GM21381 (cell line): ENCODE results near the gene CD86.
"Not testable (repeated sequence)": the region's sequence is repeated elsewhere in the genome, so short reads cannot be mapped to it uniquely, and the experiment has no call there.

Experiments
- ATAC-seq: cut with Tn5 transposase; IDR thresholded peaks from one replicate; pipeline ENCODE4 v1.9.1; 2021; ENCODE audit warnings: mild to moderate bottlenecking, moderate library complexity; ENCODE audit not compliant: unreplicated experiment

Gene CD86

GRCh38 chr3:122148941-122149627 lies 93.9 kb downstream of the CD86 start:
- ATAC-seq, result no peak

DNA sequence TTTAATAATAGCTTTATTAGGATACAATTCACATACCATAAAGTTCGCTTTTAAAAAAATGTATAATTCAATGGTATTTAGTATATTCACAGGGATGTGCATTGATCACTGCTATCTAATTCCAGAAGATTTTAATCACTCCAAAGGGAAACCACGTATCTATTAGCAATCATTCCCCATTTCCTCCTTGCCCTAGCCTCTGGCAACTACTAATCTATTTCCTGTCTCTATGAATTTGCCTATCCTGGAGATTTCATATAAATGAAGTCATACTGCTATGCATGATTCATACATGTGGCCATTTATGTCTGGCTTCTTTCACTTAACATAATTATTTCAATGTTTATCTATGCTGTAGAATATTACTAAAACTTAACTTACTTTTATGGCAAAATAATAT lies 96.3 kb downstream of the CD86 start:
- ATAC-seq, result no peak

- ATAC-seq, result not testable (repeated sequence)
Measured at GRCh38 chr3:122164983-122165382, 109.8 kb downstream of the CD86 start.

DNA sequence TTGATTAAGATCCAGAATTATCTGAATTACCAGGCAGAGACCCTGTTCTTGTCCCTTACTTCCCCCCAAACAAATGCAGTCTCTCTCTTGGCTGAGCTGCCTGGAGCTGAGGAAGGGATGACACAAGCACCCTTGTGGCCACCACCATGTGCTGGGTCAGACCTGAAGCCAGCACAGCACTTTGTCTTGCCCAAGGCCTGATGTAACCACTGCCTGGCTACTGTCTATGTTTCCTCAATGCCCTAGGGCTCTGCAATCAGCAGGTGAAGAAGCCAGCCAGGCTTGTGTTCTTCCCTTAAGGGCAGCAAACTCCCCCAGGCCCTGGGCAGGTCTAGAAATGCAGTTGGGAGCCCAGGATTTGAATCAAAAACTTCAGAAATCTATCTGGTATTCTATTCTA lies 112.5 kb downstream of the CD86 start:
- ATAC-seq, result no peak

GRCh38 chr3:122168044-122168443 lies 112.9 kb downstream of the CD86 start:
- no peak for ATAC-seq

- ATAC-seq, result no peak
Measured at GRCh38 chr3:122169911-122170310, 114.7 kb downstream of the CD86 start.
